Measurements from ENCODE around the gene COL4A5.
A peak's percentile ranks its signal among the peaks of the same experiment; 100 is the strongest.
"Not testable (repeated sequence)": the region's sequence is repeated elsewhere in the genome, so short reads cannot be mapped to it uniquely, and the experiment has no call there.

The COL4A5 gene

DNA sequence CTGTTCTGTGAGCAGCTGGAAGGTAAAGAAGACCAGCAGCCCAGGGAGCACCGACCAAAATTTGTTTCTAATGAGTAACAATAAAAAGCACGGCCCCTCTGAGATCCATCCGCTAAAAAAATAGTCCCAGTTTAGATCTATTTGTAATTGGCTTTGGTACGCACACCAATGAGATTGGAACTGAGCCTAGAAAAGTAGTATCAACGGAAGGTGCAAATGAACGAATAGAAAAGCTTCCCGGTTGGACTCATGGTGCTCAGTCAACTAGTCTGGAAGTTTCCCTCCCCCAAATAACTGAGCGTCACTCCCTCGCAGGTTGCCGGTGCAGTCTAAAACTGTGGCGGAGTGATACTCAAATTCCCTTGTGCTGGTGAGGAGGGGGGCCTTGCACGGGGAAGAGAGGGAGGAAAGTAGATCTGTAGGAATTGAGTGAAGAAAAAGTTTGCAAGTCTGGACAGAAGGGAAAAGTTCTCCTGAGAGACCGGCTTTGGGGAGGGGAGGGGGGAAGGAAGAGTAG, at the start of gene COL4A5:
Gene COL4A5, plus strand, starts transcription at position 413 of the 517 bp plus-strand sequence. CDS start 288 bp downstream, outside the sequence.
- peak; percentile 2 for DNase-seq

DNA sequence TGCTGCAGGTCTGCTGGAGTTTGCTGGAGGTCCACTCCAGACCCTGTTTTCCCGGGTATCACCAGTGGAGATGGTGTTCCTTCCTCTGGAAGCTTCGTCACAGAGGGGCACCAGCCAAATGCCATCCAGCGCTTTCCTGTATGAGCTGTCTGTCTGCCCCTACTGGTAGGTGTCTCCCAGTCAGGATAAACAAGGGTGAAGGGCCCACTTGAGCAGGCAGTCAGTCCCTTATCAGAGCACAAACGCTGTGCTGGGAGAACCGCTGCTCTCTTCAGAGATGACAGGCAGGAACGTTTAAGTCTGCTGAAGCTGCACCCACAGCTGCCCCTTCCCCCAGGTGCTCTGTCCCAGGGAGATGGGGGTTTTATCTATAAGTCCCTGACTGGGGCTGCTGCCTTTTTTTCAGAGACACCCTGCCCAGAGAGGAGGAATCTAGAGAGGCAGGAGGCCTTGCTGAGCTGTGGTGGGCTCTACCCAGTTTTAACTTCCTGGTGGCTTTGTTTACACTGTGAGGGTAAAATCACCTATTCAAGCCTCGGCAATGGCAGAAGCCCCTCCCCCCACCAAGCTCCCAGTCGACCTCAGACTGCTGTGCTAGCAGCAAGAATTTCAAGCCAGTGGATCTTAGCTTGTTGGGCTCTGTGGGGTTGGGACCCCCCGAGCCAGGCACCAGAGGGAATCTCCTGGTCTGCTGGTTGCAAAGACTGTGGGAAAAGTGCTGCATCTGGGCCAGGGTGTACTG, 48.5 kb upstream of the COL4A5 start:
- DNase-seq, result not testable (repeated sequence)

DNA sequence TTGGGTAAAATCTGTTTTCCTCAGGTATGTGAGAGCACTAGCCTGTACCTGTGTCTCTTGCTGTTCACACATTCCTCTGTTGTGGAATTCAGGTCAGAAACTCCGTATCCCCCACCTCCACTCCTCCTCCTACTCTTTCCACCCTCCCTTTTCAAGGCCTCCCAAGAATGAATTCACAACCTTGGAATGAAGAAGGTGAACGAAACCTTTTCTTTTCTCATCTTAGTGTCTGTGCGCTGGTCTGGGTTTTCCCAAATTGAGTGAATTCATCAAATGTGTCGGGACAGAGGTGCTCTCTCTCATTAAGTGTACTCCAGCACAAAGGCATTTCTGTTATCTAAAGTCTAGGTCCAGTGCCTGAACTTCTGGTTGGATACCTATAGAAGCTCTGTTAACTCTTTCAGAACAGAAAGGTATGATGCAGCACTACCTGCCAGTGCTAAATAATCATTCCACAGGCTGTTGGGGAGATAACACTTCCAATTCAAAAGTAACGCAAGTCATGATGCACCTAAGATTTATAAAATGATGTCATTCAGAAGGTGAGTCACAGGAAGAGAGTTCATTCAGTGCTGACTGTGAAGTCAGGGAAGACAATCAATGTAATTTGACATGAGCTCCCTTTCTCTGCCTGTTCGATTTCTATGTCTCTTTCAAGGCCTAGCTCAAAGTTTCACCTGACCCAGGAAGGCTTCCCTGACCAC, 43.3 kb upstream of the COL4A5 start:
- no peak for DNase-seq

DNA sequence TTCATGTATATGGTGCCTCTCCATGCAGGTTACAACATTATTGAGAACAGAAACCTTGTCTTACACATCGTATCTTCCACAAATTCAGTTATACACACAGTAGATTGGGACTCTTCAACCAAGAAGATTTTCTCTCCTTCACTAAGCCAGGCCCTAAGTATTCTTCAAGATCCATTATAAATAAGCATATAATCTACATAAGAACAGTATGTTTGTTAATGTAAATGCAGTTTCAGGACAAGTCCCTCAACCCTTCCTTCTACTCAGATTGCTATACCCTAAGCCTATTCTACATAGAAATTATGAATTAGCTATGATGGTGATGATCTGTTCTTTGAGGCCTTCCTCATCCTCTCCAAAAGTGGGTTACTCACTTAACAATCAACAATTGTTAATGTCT, 42.7 kb upstream of the COL4A5 start:
- no peak for DNase-seq

DNA sequence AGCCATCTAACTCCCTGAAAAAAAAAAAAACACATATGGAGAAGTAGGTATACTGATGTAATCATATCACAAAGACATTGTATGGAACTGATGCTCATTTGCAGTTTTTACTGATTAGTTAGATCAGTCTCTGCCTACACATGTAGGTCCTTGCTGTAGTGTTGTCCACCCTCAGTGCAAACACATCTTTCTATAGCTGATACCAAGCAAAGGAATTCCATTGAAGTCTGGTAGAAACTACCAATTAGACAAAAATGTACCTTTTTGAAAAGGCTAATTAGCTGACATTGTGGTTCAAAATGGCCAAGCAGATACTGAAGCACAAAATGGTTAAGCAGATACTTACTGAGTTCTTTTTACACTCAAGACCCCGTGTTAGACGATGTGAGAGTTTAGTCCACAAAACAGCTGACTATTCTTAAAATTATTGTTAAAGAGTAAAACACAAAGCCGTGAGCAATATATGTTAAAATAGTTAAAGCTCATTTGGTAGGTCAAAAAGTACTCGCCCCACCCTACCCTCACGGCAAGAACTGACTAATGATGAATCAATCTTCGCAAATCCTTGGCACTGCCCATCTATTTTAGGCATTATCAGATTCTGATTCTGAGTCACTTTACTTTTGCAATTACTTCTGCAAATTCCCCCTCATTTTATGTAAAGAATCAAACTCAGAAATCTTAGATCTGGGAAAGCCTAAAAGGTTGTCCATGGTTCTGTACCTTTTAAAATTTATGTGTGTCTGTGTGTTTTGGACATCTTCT, 41.8 kb upstream of the COL4A5 start:
- DNase-seq, result no peak

DNA sequence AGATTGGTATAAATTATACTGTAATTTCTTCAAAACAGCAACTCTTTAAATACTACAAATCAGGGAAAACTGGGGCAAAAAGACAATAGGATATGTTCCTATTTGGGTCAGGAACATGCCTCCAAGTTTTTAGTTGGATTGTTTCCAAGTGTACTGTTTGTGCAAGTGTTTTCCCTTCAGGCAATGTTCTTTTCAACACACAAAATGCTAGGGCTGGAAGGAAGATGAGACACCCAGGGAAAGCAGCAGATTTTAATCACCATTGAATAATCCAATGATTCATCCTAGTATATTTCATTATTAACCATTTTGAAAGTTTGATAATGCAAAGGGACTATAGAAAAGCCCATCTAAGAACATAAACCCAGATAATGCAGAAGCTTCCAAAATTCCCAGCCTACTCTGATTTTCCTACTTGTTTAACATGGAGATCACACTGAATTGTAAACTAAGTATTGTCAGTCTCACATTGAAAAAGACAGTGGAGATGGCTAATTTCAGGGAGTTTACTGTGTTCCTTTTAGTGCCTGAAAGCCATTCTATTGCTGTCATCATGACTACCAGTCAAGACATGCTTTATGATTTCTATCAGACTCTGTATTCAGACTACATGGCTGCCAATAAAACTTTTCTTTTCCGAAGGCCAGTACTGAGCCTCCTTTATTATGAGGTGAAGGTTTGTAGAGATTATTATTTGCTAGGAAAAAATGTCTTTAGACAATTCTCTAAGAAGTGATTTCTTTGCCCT, 40.0 kb upstream of the COL4A5 start:
- no peak for DNase-seq

DNA sequence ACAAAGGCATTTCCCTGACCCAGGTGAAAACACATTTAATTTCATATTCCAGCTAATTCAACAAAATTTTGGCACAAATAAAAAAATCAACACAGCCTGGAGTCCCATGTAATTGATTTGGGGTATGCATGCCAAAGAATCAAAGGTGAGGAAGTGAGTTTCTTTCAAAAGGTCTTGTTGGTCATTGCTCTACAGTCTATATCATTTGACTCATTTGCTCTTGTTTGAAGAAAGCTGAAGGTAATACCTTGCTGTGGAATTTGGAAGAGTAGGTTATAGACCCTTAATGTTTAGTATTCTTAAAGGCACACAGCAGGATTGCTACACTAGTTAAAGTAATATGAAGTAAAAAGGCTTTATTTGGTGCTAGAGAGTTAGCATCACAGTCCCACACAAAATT, 26.9 kb upstream of the COL4A5 start:
- DNase-seq, result no peak

DNA sequence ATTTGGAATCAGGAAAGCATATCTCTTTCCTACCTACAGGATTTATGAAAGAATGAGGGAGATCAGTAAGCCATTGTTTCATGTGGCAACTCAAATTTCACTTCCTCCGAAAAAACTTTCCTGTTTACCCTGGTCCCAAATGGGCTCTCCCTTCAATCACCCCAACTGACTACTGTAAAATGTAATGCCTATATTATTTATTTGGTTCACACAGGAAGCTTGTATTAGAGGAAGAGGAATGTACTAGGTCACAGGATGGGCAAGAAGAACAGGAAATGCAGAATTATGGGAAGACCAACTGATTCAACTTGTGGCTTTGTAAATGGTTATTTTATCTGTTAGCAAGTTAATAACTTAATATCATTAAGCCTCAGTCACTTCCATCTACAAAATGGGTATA, 24.5 kb upstream of the COL4A5 start:
- no peak for DNase-seq

DNA sequence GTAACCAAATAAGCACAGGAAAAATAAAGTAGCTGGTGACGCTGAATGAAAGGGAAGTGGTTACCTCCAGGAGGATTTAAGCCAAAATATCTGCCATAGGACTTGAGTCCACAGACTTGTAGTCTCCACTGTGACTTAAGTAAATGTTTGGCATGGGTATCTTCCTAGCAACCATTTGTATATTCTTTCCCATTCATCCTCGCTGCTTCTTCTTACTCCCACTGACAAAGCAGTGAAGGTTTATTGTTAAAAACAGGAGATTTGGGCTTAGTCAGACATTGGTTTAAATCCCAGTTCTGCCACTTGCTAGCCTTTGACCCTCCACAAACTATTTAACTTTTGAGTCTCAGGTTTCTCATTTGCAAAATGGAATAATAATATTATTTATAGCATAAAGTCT, 23.7 kb upstream of the COL4A5 start:
- DNase-seq, result no peak

DNA sequence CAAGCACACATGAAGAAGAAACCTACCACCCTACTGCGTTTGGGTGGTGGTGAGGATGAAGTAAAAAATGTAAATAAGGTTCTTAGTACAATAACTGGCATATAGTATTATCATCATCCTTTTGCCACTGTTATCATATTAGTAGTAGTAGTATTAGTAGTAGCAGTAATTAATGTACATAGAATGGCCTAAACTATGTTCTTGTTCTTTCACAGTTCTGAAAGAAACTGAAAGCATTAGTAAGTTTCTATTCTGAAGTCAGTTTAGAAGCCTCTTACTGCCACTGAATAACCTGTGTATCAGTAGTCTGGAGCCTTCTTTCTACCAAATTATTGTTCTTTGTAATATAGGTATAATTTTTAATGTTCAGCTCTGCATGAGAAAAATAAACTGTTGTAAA, 22.4 kb upstream of the COL4A5 start:
- no peak for DNase-seq

DNA sequence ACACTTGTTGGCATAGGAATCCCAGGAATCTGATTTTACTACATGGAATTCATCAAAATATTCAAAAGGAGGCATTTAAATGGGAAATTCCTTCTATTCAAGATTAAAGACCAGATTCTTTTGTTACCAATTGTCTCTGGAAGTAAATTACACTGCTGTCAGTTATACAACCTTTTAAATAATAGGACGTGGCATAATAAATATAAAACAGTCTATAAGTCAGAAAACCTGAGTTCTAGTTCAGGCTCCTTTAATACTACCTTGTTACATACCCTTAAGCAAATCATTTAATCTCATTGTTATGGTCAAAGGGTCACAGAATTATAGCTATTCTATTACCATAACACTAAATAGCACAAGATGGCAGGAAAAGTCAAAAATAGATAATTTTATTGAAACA, 20.2 kb upstream of the COL4A5 start:
- DNase-seq, result no peak

DNA sequence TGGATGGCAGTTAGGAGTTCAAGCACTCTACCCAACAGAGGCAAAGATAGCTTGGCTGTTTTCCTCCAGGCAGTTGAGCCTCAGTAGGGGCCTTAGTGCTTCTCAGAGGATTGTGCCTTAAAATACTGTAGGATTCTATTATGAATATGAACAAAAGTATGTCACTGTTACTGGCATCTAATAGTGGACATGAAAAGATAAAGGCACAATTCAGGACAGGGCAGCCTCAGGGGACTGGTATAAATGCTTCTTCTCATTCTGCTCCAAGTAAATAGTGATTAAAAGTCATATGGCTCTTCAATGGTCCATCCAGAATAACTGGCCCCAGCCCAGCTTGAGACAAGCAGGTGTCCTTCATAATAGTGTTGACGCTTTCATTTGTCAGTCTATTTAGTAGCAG, 19.2 kb upstream of the COL4A5 start:
- no peak for DNase-seq

DNA sequence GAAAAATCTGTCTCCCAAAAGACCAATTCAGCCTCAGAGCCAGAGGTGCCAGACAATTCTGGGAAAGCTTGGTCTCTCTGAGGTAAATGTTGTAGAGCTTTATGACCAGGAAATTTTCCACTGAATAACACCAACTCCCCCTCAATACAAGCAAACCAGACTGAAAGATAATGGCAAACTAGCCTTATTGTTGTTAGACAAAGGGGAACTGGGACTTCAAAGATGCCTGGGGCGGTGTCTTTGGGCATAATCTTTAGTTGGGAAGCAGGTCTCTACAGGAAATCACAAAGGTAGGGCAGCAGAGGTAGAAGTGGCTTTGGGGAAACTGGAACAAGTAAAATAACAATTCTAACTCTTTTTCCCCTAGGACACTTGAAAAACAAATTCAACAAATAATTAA, 13.4 kb upstream of the COL4A5 start:
- DNase-seq, result no peak

DNA sequence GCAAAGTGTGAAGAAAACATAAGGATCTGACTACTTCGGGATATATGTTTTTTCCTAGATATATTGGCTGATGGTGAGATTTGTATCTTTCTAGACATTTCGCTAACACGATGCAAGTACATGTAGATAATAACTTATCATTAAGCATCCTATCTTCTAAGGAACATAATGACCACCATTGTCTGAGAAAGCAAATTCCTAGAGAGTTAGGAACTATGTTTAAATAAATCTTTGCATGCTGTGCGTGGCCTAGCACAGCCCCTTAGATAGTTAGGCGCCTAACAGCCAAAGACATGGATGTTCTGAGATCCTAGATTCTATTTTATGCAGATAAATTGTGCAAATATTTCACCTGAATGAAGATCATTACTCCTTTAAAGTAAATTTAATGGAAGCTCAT, 4.4 kb upstream of the COL4A5 start:
- DNase-seq, result no peak

DNA sequence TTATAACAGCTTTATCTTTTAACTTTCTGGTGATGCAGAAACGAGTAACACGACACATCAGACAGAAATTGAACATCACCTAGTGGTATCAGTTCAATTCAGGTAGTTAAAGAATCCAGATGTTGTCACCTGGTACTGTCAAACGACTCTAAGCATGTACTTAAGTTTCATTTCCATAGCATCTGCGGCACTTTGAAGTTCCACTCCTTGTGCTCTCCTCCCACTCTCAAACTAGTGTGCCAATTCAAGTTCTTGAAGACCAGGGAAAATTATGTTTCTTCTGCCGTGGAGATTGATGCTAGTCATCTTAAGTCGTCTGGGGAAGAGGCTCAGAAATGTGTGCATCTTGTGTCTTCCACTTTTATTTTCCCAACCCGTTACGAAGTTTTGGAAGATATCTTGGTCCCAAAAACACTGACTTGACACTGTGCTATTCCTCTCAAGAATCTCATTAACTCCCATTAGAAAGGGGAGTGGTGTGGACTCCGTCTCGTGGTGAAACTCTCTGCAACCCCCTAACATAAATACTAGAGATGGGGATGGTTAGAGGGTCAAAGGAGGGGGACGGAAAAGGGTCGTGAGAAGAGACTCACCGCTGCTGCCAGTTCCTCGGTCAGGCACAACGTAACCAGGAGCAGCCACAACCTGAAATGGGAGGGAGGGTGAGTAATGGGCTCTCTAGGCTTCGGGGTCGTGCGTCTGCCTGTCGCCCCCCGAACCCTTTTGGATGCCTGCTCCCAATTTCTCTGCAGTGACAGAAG, 2.1 kb upstream of the COL4A5 start:
- no peak for DNase-seq

DNA sequence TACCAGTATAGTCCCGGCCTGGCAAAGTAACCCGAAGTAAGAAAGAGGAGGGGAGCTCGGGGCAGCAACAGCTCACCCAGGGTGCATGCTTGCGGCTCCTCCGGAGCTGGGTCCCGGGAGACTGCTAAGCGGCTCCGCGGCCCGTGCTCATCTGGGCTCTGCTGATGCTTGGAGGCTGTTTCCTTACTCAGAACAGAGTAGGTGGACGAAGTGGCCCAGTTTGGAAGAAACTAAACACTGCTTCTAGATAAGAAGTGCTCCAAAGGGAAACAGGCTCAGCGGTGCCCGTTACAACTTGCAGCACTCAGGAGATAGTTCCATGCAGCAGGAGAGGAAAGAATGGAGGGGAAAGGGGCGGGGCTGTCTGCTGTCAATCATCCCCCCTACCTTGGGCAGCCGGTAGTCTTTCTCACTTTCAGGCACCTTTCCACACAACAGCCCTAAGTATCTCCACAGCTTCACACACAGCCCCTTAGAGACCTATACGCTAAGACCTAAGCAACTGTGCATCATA, 1.5 kb upstream of the COL4A5 start, which contains the start of gene COL4A6:
Gene COL4A6, minus strand, starts transcription at position 313 of the 514 bp plus-strand sequence. Its CDS starts 226 bp downstream, at position 87.
- DNase-seq, result no peak

DNA sequence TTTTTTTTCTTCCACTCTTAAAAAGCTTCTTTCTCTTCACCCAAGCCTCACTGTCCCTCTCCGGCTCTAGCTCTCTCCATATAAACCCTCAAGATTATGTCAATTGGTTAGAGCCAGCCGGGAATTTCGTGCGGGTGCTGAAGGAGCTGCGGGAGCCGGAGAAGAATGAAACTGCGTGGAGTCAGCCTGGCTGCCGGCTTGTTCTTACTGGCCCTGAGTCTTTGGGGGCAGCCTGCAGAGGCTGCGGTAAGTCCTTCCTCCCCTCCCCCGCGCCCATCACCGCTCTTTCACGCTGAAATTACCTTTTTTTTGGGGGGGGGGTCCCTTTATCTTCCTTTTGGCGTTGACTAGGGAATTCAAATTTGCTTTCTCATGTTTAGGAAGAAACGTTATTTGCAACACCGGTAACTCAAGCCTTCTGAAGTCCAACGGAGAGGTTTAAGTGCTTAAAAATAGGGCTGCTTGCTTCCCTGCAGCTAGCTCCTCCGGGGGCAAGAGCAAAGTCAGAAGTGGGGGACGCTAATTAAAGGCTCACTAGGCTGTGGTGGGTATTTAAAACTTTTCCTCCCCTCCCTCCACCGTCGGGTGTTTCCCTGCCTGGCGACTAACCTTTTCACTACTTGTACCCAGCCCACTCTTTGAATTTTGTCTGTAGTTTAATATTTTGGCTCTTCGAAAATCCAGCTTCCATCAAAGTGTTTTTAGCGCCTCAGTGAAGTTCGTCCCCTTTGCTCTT, 491 bp downstream of the COL4A5 start:
- DNase-seq, result no peak

DNA sequence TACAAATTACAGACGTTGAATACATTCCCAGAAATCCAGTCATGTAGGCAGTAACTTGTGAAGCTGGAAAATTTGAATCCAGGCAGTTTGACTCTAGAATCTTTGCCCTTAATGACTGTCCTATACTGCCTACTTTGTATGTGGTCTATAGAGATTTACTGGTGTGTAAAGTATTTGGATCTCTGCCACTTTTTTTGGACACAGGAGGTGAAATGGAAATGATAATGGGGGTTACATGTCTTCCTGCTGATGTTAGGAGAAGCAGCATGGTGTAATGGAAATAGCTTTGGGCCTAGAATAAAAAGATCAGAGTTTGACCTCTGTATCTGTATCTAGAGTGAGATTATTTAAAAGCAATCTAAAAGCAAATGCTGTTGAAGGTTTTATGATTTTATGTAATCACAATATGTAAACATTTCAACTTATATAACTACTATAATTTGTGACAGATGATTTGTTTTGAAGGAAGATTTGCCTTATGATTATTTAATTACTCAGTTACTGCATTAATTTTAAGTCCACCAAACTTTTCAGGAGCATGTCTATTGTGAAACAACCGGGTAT, 3.3 kb downstream of the COL4A5 start:
- no peak for DNase-seq

DNA sequence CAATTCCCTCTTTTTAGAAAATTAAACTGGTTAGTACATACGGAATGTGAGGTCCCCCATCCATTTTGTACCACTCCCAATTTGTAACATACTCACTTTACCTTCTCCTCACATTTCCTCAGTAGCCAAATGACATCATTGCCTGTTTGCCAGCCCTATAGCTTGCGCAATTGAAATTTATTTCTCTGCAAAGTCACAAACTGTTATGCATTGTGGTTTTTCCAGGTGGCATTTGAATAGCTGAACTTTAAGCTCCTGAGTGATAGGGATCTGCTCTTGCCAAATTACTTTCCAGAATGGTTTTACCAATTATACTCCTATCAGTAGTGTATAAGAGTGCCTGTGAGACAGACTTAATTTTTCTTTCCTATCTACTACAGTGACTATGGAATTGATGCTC, 7.7 kb downstream of the COL4A5 start:
- DNase-seq, result no peak

DNA sequence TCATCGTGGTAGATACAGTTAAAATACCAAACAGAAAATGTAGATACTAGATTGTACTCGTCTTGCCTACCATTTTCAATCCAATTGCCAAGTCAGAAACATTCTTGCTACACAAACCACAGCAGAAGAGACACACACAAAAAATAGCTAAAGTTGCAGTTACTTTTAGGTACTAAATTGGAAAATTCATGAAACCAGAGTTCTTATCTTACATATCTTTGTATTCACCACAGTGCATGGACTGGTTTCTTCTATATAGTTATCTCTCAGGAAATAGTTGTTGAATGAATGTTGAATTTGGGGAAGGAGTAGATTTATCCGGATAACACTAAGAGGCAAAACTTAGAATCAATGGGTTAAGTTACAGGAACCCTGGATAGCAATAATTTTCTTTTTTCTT, 14.2 kb downstream of the COL4A5 start:
- no peak for DNase-seq

Data from stimulated activated CD4-positive, alpha-beta T cell treated with anti-CD3 and anti-CD28 coated beads, Interleukin-15, amount 100 ng/mL, for 24 hours (primary cell).